Measurements from ENCODE around the gene FRMD8. TPM values are rescaled to one million over a fixed set of nuclear protein-coding genes. Genes with fewer than 3 reads are reported as not detected.

Gene FRMD8
- total and polyA plus RNA-seq, 4 donors, result 2.8 to 22.8 (median 15.0) TPM

DNA sequence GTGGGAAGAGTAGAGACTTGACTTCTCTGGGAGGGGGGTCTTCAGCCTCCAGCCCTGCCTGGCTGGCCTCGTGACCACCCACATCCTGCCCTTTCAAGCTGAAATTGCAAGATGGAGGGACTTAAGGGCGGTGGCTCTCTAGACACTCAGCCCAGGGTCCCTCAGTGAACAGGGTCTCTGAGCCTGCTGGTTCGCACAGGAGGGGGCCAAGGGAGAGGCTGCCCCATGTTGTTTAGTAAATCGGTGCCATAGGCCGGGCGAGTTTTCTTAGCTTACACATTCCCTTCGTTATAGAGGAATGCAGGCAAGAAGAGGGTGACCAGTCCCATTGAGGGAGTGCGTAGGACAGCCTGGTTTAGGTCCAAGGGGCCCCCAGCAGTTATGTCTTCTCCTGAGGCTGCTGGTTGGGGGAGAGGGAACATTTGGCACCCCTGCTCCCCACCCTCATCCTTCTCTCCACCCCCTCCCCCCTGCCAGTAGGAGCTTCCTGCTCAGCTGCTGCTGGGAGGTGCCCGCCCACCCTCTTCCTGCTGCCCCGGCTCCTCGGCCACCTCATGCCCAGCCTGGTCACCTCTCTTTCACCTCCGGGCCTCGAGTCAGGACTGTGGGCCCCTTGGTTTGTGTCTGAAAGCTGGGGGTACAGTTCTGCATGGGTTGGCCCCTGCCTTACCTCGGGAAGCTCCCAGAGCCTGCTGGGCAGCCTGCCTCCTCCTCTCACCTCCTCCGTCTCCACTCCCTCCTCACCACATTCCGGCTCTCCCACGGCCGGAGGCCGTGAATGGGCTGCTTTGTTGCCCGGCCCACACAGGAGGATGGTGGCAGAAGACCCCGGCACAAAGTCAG, 3.9 kb downstream of the FRMD8 start:
- H3K9ac ChIP-seq (ENCODE audit: low read depth in 1 of 2, low read length in 2 of 2), result no peak overlapping the region
- H3K9me3 ChIP-seq (ENCODE audit: control insufficient read depth in 4 of 4, low read length in 3 of 4), result no peaks in the 10 kb centered on the region
- TF ChIP-seq TAF1 (conservative IDR thresholded peaks at IDR 0.05) (no peak), HNF4A (conservative IDR thresholded peaks at IDR 0.05) (no peak), RXRA (IDR thresholded peaks at IDR 0.05) (no peak), FOXA2 (IDR thresholded peaks at IDR 0.05) (no peak), NR2F2 (IDR thresholded peaks at IDR 0.05) (no peak), FOXA1 (IDR thresholded peaks at IDR 0.05) (no peak)
- TF ChIP-seq, protein P1, sequence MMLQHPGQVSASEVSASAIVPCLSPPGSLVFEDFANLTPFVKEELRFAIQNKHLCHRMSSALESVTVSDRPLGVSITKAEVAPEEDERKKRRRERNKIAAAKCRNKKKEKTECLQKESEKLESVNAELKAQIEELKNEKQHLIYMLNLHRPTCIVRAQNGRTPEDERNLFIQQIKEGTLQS (IDR thresholded peaks at IDR 0.05), result no peak
- H3K27me3 ChIP-seq (ENCODE audit: control insufficient read depth in 4 of 4, insufficient read depth in 4 of 4, low read length in 3 of 4), result no peaks in the 10 kb centered on the region
- peaks cover 0 to 12% (median 5%) of the 10 kb centered on the region in 4 donors for H3K4me1 ChIP-seq (ENCODE audit: control insufficient read depth in 4 of 4, insufficient read depth in 4 of 4, low read length in 3 of 4)
- DNase-seq (ENCODE audit: low spot score), result no peak
- WGBS, result 74% methylated on average over 21 of the region's 21 CpGs
- no peak overlapping the region for H3K4me3 ChIP-seq (ENCODE audit: low read depth in 1 of 3, low read length in 3 of 3)
- H3K36me3 ChIP-seq (ENCODE audit: control insufficient read depth in 4 of 4, insufficient read depth in 3 of 4, low read depth in 1 of 4, low read length in 3 of 4), result peaks cover 0 to 6% (median 0%) of the 10 kb centered on the region in 4 donors
- peak overlapping the region; percentile 59 to 60 for H3K27ac ChIP-seq (ENCODE audit: low read depth in 1 of 2, low read length in 2 of 2)

DNA sequence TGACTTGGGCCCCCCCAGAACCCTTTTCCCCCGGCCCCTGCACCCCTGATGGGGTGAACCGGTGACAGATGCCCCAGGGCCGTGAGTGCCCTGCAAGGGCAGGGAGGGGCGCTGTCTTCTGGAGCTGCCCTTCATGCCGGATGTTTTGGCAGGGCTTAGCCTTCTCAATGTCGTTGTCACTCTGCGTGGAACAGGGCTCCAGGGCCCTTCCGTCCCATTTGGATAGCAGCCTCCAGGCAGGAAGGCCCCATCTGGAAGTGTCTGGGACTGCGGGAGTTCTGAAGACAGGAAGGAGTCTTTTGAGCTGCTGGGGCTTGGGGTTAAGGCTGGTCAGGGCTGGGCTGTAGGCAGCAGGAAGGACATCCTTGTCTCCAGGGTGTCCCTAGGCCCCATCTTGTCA, 4.6 kb downstream of the FRMD8 start:
- H3K4me3 ChIP-seq (ENCODE audit: low read depth in 1 of 3, low read length in 3 of 3), result no peak overlapping the region
- peaks cover 0 to 9% (median 0%) of the 10 kb centered on the region in 4 donors for H3K36me3 ChIP-seq (ENCODE audit: control insufficient read depth in 4 of 4, insufficient read depth in 3 of 4, low read depth in 1 of 4, low read length in 3 of 4)

More for the DNA sequence above, 4.6 kb downstream of the FRMD8 start:
- DNase-seq (ENCODE audit: low spot score), result no peak
- Histone ChIP-seq H3K9me3 (ENCODE audit: control insufficient read depth in 4 of 4, low read length in 3 of 4) (no peaks in the 10 kb centered on the region), H3K27ac (ENCODE audit: low read depth in 1 of 2, low read length in 2 of 2) (peak overlapping the region; percentile 59 to 60), H3K4me1 (ENCODE audit: control insufficient read depth in 4 of 4, insufficient read depth in 4 of 4, low read length in 3 of 4) (peaks cover 0 to 12% (median 5%) of the 10 kb centered on the region in 4 donors), H3K27me3 (ENCODE audit: control insufficient read depth in 4 of 4, insufficient read depth in 4 of 4, low read length in 3 of 4) (no peaks in the 10 kb centered on the region), H3K9ac (ENCODE audit: low read depth in 1 of 2, low read length in 2 of 2) (no peak overlapping the region)
- WGBS, result 75% methylated on average over 9 of the region's 9 CpGs
- TF ChIP-seq YY1 (IDR thresholded peaks at IDR 0.05) (no peak), GABPA (IDR thresholded peaks at IDR 0.05 in 1 of 2, conservative IDR thresholded peaks at IDR 0.05 in 1 of 2) (no peak), SP1 (IDR thresholded peaks at IDR 0.05) (peak; percentile 28), FOXA1 (IDR thresholded peaks at IDR 0.05) (no peak), TAF1 (conservative IDR thresholded peaks at IDR 0.05) (no peak), JUND (IDR thresholded peaks at IDR 0.05) (no peak), EGR1 (IDR thresholded peaks at IDR 0.05; ENCODE audit: low read depth in 2 of 2) (peak in 1 of 2 donors; percentile 27), FOXA2 (IDR thresholded peaks at IDR 0.05) (no peak), NR2F2 (IDR thresholded peaks at IDR 0.05) (peak; percentile 66), RXRA (IDR thresholded peaks at IDR 0.05) (peak in 1 of 2 donors; percentile 41), HNF4A (conservative IDR thresholded peaks at IDR 0.05) (no peak), HNF4G (IDR thresholded peaks at IDR 0.05) (no peak)
- TF ChIP-seq, protein P2, sequence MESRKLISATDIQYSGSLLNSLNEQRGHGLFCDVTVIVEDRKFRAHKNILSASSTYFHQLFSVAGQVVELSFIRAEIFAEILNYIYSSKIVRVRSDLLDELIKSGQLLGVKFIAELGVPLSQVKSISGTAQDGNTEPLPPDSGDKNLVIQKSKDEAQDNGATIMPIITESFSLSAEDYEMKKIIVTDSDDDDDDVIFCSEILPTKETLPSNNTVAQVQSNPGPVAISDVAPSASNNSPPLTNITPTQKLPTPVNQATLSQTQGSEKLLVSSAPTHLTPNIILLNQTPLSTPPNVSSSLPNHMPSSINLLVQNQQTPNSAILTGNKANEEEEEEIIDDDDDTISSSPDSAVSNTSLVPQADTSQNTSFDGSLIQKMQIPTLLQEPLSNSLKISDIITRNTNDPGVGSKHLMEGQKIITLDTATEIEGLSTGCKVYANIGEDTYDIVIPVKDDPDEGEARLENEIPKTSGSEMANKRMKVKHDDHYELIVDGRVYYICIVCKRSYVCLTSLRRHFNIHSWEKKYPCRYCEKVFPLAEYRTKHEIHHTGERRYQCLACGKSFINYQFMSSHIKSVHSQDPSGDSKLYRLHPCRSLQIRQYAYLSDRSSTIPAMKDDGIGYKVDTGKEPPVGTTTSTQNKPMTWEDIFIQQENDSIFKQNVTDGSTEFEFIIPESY (IDR thresholded peaks at IDR 0.05), result no peak
- TF ChIP-seq, protein P1 (IDR thresholded peaks at IDR 0.05), result no peak
- TF ChIP-seq, protein P3, sequence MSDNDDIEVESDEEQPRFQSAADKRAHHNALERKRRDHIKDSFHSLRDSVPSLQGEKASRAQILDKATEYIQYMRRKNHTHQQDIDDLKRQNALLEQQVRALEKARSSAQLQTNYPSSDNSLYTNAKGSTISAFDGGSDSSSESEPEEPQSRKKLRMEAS (IDR thresholded peaks at IDR 0.05), result no peak
- TF ChIP-seq, protein P4, sequence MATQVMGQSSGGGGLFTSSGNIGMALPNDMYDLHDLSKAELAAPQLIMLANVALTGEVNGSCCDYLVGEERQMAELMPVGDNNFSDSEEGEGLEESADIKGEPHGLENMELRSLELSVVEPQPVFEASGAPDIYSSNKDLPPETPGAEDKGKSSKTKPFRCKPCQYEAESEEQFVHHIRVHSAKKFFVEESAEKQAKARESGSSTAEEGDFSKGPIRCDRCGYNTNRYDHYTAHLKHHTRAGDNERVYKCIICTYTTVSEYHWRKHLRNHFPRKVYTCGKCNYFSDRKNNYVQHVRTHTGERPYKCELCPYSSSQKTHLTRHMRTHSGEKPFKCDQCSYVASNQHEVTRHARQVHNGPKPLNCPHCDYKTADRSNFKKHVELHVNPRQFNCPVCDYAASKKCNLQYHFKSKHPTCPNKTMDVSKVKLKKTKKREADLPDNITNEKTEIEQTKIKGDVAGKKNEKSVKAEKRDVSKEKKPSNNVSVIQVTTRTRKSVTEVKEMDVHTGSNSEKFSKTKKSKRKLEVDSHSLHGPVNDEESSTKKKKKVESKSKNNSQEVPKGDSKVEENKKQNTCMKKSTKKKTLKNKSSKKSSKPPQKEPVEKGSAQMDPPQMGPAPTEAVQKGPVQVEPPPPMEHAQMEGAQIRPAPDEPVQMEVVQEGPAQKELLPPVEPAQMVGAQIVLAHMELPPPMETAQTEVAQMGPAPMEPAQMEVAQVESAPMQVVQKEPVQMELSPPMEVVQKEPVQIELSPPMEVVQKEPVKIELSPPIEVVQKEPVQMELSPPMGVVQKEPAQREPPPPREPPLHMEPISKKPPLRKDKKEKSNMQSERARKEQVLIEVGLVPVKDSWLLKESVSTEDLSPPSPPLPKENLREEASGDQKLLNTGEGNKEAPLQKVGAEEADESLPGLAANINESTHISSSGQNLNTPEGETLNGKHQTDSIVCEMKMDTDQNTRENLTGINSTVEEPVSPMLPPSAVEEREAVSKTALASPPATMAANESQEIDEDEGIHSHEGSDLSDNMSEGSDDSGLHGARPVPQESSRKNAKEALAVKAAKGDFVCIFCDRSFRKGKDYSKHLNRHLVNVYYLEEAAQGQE (IDR thresholded peaks at IDR 0.05), result no peak
- TF ChIP-seq, protein P5, sequence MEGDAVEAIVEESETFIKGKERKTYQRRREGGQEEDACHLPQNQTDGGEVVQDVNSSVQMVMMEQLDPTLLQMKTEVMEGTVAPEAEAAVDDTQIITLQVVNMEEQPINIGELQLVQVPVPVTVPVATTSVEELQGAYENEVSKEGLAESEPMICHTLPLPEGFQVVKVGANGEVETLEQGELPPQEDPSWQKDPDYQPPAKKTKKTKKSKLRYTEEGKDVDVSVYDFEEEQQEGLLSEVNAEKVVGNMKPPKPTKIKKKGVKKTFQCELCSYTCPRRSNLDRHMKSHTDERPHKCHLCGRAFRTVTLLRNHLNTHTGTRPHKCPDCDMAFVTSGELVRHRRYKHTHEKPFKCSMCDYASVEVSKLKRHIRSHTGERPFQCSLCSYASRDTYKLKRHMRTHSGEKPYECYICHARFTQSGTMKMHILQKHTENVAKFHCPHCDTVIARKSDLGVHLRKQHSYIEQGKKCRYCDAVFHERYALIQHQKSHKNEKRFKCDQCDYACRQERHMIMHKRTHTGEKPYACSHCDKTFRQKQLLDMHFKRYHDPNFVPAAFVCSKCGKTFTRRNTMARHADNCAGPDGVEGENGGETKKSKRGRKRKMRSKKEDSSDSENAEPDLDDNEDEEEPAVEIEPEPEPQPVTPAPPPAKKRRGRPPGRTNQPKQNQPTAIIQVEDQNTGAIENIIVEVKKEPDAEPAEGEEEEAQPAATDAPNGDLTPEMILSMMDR (IDR thresholded peaks at IDR 0.05; ENCODE audit: low read depth, low read length, missing input control), result no peak
